CD14-positive monocyte (primary cell): ENCODE results near the gene REN. TPM values are rescaled to one million over a fixed set of nuclear protein-coding genes. Genes with fewer than 3 reads are reported as not detected.

Source experiments
- DNase-seq, 3 donors: peaks; one replicate each; pipeline ENCODE4 v3.0.0-alpha.2; 2011 to 2022
- H2AFZ ChIP-seq: 2 replicates; pipeline ENCODE4 v1.6.0; 2012; ENCODE audit warnings: mild to moderate bottlenecking, low read depth, low read length, inconsistent platforms; ENCODE audit not compliant: insufficient read depth, poor library complexity, severe bottlenecking
- H3K27ac ChIP-seq, 2 donors: 1 replicate in 1 of 2; 2 replicates in 1 of 2; pipeline ENCODE4 v1.5.1; 2012 to 2013; ENCODE audit warnings: low read length in 2 of 2, control low read depth in 1 of 2, inconsistent platforms in 1 of 2, low read depth in 1 of 2, mild to moderate bottlenecking in 1 of 2
- H3K27me3 ChIP-seq, 2 donors: one replicate each; pipeline versions ENCODE4 v1.6.0 to v1.6.1; 2011 to 2013; ENCODE audit warnings: low read length in 2 of 2; ENCODE audit not compliant: control insufficient read depth in 2 of 2, insufficient read depth in 2 of 2
- H3K36me3 ChIP-seq, 2 donors: replicated peaks in 1 of 2; 1 replicate in 1 of 2; 2 replicates in 1 of 2; pipeline versions ENCODE4 v1.5.1 to v1.6.1; 2012 to 2013; ENCODE audit warnings: low read length in 2 of 2, control low read depth in 1 of 2, inconsistent platforms in 1 of 2, mild to moderate bottlenecking in 1 of 2; ENCODE audit not compliant: insufficient read depth in 2 of 2, control insufficient read depth in 1 of 2
- H3K4me1 ChIP-seq, 2 donors: 1 replicate in 1 of 2; 2 replicates in 1 of 2; pipeline versions ENCODE4 v1.5.1 to v1.6.1; 2012 to 2013; ENCODE audit warnings: low read length in 2 of 2, control low read depth in 1 of 2, inconsistent platforms in 1 of 2, mild to moderate bottlenecking in 1 of 2, moderate library complexity in 1 of 2; ENCODE audit not compliant: insufficient read depth in 2 of 2, control insufficient read depth in 1 of 2
- H3K4me2 ChIP-seq: replicated peaks from 2 replicates; pipeline ENCODE3; 2012; ENCODE audit warnings: low read length, moderate library complexity, mild to moderate bottlenecking; ENCODE audit not compliant: poor library complexity, severe bottlenecking; ENCODE audit errors: extremely low read depth
- H3K4me3 ChIP-seq, 3 experiments: fragments of 200-600 bp in 1 of 3; sonication (generic) in 1 of 3; replicated peaks in 1 of 3; 1 replicate in 2 of 3; 2 replicates in 1 of 3; pipeline ENCODE4 v1.5.1; 2011 to 2013; ENCODE audit warnings: low read length in 3 of 3, mild to moderate bottlenecking in 3 of 3, control low read depth in 2 of 3, low read depth in 2 of 3, inconsistent platforms in 1 of 3, moderate library complexity in 1 of 3
- H3K79me2 ChIP-seq: 2 replicates; pipeline ENCODE4 v1.6.0; 2012; ENCODE audit warnings: mild to moderate bottlenecking, control low read depth, inconsistent platforms, low read length, moderate library complexity; ENCODE audit not compliant: insufficient read depth
- H3K9ac ChIP-seq: 2 replicates; pipeline ENCODE4 v1.6.0; 2017; ENCODE audit warnings: low read length, mild to moderate bottlenecking; ENCODE audit not compliant: insufficient read depth, poor library complexity, severe bottlenecking
- H3K9me3 ChIP-seq, 2 donors: replicated peaks in 1 of 2; 1 replicate in 1 of 2; 2 replicates in 1 of 2; pipeline versions ENCODE4 v1.5.1 to v1.6.1; 2012 to 2013; ENCODE audit warnings: low read length in 2 of 2, control low read depth in 1 of 2; ENCODE audit not compliant: control insufficient read depth in 1 of 2, insufficient read depth in 1 of 2
- H4K20me1 ChIP-seq: 2 replicates; pipeline ENCODE4 v1.6.0; 2012; ENCODE audit warnings: mild to moderate bottlenecking, low read length, control low read depth, moderate library complexity; ENCODE audit not compliant: insufficient read depth
- H3K27ac Mint-ChIP-seq, 7 donors: one replicate each; pipeline ENCODE4 v1.8.0; 2020; ENCODE audit warnings: mild to moderate bottlenecking in 7 of 7, mixed read lengths in 7 of 7, moderate library complexity in 6 of 7, inconsistent platforms in 2 of 7
- H3K27me3 Mint-ChIP-seq, 3 donors: one replicate each; pipeline ENCODE4 v1.8.0; 2021 to 2022; ENCODE audit warnings: low read depth in 3 of 3, mild to moderate bottlenecking in 3 of 3, mixed read lengths in 3 of 3, moderate library complexity in 3 of 3, inconsistent platforms in 1 of 3
- H3K36me3 Mint-ChIP-seq, 2 donors: one replicate each; pipeline ENCODE4 v1.8.0; 2020; ENCODE audit warnings: mixed read lengths in 2 of 2, inconsistent platforms in 1 of 2, mild to moderate bottlenecking in 1 of 2
- H3K4me1 Mint-ChIP-seq: one replicate; pipeline ENCODE4 v1.8.0; 2020; ENCODE audit warnings: mild to moderate bottlenecking, mixed read lengths
- H3K4me3 Mint-ChIP-seq, 2 donors: one replicate each; pipeline ENCODE4 v1.8.0; 2020; ENCODE audit warnings: mild to moderate bottlenecking in 2 of 2, mixed read lengths in 2 of 2, moderate library complexity in 1 of 2
- H3K9me3 Mint-ChIP-seq, 7 donors: one replicate each; pipeline ENCODE4 v1.8.0; 2020 to 2022; ENCODE audit warnings: mixed read lengths in 7 of 7, mild to moderate bottlenecking in 6 of 7, moderate library complexity in 6 of 7, inconsistent platforms in 2 of 7
- WGBS: methylation state at CpG from one replicate; pipeline ENCODE4 v1.1.5; 2013; ENCODE audit warnings: missing lambda C conversion rate; ENCODE audit not compliant: insufficient coverage; 5-methylcytosine and 5-hydroxymethylcytosine counted together
- intact Hi-C, 2 donors: fragments of 100-400 bp; cut with micrococcal nuclease; formaldehyde crosslinking; loops; one replicate each; pipeline versions ENCODE4 v1.15.0 to v1.15.1; 2023
- polyA plus RNA-seq, 3 donors: library from polyadenylated mRNA; depleted of rRNA in 1 of 3; unstranded in 2 of 3; stranded (reverse) in 1 of 3; fragments of 300-500 nt in 2 of 3; fragments of >200 nt in 1 of 3; fragmentation: Illumina TruSeq in 2 of 3; gene quantifications; 1 replicate in 2 of 3; 2 replicates in 1 of 3; pipeline ENCODE4 v1.2.3, GENCODE V29; 2012 to 2021
- TF ChIP-seq, protein P1 (sequence below): fragments of 200-600 bp; IDR thresholded peaks from one replicate; pipeline ENCODE4 v1.8.0; 2022; ENCODE audit warnings: antibody characterized with exemption, mild to moderate bottlenecking

Gene REN
- polyA plus RNA-seq, 3 donors = not detected

DNA sequence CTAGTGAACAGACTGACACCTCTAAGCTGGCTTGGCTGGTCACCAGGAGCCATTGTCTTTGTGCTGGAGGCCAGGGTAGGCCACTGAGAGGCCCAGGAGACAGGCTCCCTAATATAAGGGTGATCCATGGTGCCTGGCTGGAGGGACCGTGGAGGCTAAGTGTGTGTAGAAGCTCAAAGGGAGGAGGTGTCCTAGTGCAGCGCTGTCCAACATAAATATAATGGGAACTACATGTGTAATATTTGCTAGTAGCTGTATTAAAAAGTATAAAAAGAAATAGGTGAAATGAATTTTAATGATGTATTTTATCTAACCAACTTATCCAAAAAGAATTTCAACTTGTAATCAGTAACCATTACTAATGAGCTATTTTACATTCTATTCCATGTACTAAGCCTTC is 58.2 kb downstream of the REN start:
- H3K4me3 Mint-ChIP-seq = no peak overlapping the region

DNA sequence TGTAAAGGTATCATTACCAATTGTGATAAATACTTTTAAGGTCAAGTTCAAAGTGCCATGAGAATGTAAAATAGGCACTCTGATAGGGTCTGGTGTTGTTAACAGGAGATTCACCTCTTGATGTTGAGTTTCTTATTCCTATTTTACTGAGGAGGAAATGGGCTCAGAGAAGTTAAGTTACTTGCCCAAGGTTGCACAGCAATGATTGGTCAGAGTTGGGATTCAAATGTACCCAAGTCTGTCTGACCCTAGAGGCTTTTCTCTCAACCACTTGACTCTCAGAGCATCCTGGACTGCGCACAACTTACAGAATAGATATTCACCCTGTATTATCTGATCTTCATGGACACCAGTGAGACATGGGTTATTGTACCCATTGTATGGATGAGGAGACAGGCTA is 59.3 kb downstream of the REN start:
- Histone ChIP-seq H3K4me2 (no peak overlapping the region), H3K27ac (no peak overlapping the region), H4K20me1 (no peaks in the 10 kb centered on the region), H3K4me1 (no peaks in the 10 kb centered on the region), H3K36me3 (no peaks in the 10 kb centered on the region), H3K9me3 (no peaks in the 10 kb centered on the region), H2AFZ (no peak overlapping the region), H3K9ac (no peak overlapping the region), H3K79me2 (no peaks in the 10 kb centered on the region), H3K27me3 (peaks cover 4 to 18% of the 10 kb centered on the region in 2 donors), H3K4me3 (no peak overlapping the region)
- WGBS = no CpG with 5 or more reads among the region's 1 CpG
- Mint-ChIP-seq H3K27ac (no peak overlapping the region), H3K4me1 (peaks cover 11% of the 10 kb centered on the region), H3K9me3 (peaks cover 0 to 2% (median 0%) of the 10 kb centered on the region in 7 donors), H3K4me3 (no peak overlapping the region), H3K36me3 (no peaks in the 10 kb centered on the region), H3K27me3 (peaks cover 25 to 40% (median 29%) of the 10 kb centered on the region in 3 donors)
- TF ChIP-seq, protein P1, sequence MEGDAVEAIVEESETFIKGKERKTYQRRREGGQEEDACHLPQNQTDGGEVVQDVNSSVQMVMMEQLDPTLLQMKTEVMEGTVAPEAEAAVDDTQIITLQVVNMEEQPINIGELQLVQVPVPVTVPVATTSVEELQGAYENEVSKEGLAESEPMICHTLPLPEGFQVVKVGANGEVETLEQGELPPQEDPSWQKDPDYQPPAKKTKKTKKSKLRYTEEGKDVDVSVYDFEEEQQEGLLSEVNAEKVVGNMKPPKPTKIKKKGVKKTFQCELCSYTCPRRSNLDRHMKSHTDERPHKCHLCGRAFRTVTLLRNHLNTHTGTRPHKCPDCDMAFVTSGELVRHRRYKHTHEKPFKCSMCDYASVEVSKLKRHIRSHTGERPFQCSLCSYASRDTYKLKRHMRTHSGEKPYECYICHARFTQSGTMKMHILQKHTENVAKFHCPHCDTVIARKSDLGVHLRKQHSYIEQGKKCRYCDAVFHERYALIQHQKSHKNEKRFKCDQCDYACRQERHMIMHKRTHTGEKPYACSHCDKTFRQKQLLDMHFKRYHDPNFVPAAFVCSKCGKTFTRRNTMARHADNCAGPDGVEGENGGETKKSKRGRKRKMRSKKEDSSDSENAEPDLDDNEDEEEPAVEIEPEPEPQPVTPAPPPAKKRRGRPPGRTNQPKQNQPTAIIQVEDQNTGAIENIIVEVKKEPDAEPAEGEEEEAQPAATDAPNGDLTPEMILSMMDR = no peak
- no peak for DNase-seq
- intact Hi-C loops = no loop called here

More for the DNA sequence above, 58.2 kb downstream of the REN start:
- no peak overlapping the region for H3K27ac Mint-ChIP-seq
- no CpG with 5 or more reads among the region's 2 CpGs for WGBS
- Histone ChIP-seq H4K20me1 (no peaks in the 10 kb centered on the region), H2AFZ (no peak overlapping the region), H3K4me3 (no peak overlapping the region), H3K79me2 (no peaks in the 10 kb centered on the region), H3K9ac (no peak overlapping the region), H3K27ac (no peak overlapping the region), H3K27me3 (peaks cover 0 to 8% of the 10 kb centered on the region in 2 donors), H3K9me3 (no peaks in the 10 kb centered on the region), H3K36me3 (no peaks in the 10 kb centered on the region), H3K4me1 (no peaks in the 10 kb centered on the region), H3K4me2 (no peak overlapping the region)
- no peak for DNase-seq
- no peaks in the 10 kb centered on the region for H3K36me3 Mint-ChIP-seq
- intact Hi-C loops = no loop called here
- peaks cover 19 to 39% (median 22%) of the 10 kb centered on the region in 3 donors for H3K27me3 Mint-ChIP-seq
- TF ChIP-seq, protein P1 = no peak
- H3K9me3 Mint-ChIP-seq = peaks cover 0 to 2% (median 0%) of the 10 kb centered on the region in 7 donors
- peaks cover 4% of the 10 kb centered on the region for H3K4me1 Mint-ChIP-seq
